OCI-LY7 (cell line): ENCODE results near the gene WBP11. TPM values are rescaled to one million over a fixed set of nuclear protein-coding genes. Genes with fewer than 3 reads are reported as not detected.

Experiments
- Bru-seq: library from RNA; stranded (reverse); fragments of 400-500 nt; gene quantifications from one replicate; lab custom pipeline; 2021; lab: Mats Ljungman, UMichigan
- BruChase-seq, 2 experiments: library from RNA; stranded (reverse); fragments of 400-500 nt; gene quantifications; one replicate each; lab custom pipeline; 2021; lab: Mats Ljungman, UMichigan
- BruUV-seq: library from RNA; stranded (reverse); fragments of 400-500 nt; replicated peaks from 2 replicates; lab custom pipeline; 2021; lab: Mats Ljungman, UMichigan
- CTCF ChIA-PET: fragments of 300-600 bp; sonication (Branson Sonifier 250); formaldehyde crosslinking; loops from one replicate; lab custom pipeline; 2022; ENCODE audit warnings: antibody characterized with exemption; ENCODE audit not compliant: unreplicated experiment; lab: Charles Lee
- POLR2A ChIA-PET: fragments of 300-600 bp; sonication (Branson Sonifier 250); formaldehyde crosslinking; loops from one replicate; lab custom pipeline; 2022; ENCODE audit warnings: antibody characterized with exemption; lab: Charles Lee
- DNase-seq: peaks from one replicate; pipeline ENCODE4 v3.0.0-alpha.2; 2015; ENCODE audit warnings: low spot score
- H2AFZ ChIP-seq: fragments of 200-600 bp; sonication (generic), shearing (Covaris generic); 2 replicates; pipeline ENCODE4 v1.6.1; 2014; ENCODE audit warnings: mild to moderate bottlenecking, antibody characterized with exemption, low read length, moderate library complexity
- H3K27ac ChIP-seq: fragments of 200-600 bp; sonication (generic); 2 replicates; pipeline ENCODE4 v1.5.1; 2014; ENCODE audit warnings: mixed run types, low read depth, mild to moderate bottlenecking, moderate library complexity, low read length, inconsistent platforms; ENCODE audit not compliant: poor library complexity, severe bottlenecking
- H3K36me3 ChIP-seq: fragments of 200-600 bp; sonication (generic); 2 replicates; pipeline ENCODE4 v1.6.1; 2014; ENCODE audit warnings: mild to moderate bottlenecking, antibody characterized with exemption, low read length, moderate library complexity, mixed read lengths; ENCODE audit not compliant: insufficient read depth
- H3K4me1 ChIP-seq: fragments of 200-600 bp; sonication (generic); 2 replicates; pipeline ENCODE4 v1.5.1; 2014; ENCODE audit warnings: mild to moderate bottlenecking, low read length; ENCODE audit not compliant: insufficient read depth, poor library complexity, severe bottlenecking
- H3K4me2 ChIP-seq: fragments of 200-600 bp; sonication (generic); 2 replicates; pipeline ENCODE4 v1.6.1; 2014; ENCODE audit warnings: mild to moderate bottlenecking, low read length
- H3K4me3 ChIP-seq: fragments of 200-600 bp; sonication (generic); 2 replicates; pipeline ENCODE4 v1.5.1; 2014; ENCODE audit warnings: mild to moderate bottlenecking, low read depth, low read length; ENCODE audit not compliant: poor library complexity, severe bottlenecking
- H3K79me2 ChIP-seq: fragments of 200-600 bp; sonication (generic); 2 replicates; pipeline ENCODE4 v1.6.1; 2016; ENCODE audit warnings: low read depth, mild to moderate bottlenecking, low read length, moderate library complexity, mixed read lengths; ENCODE audit not compliant: insufficient read depth
- H3K9me2 ChIP-seq: fragments of 200-600 bp; sonication (generic); 2 replicates; pipeline ENCODE4 v1.6.1; 2016; ENCODE audit warnings: mild to moderate bottlenecking, low read length, mixed read lengths; ENCODE audit not compliant: insufficient read depth
- H3K9me3 ChIP-seq: fragments of 200-600 bp; sonication (generic); 2 replicates; pipeline ENCODE4 v1.6.1; 2014; ENCODE audit warnings: mild to moderate bottlenecking, mixed run types, low read length, mixed read lengths
- H4K20me1 ChIP-seq: fragments of 200-600 bp; sonication (generic); 2 replicates; pipeline ENCODE4 v1.6.1; 2014; ENCODE audit warnings: mild to moderate bottlenecking, antibody characterized with exemption, low read length, moderate library complexity, mixed read lengths; ENCODE audit not compliant: insufficient read depth
- CTCF ChIP-seq: fragments of 200-600 bp; sonication (generic); conservative IDR thresholded peaks from 2 replicates; pipeline ENCODE4 v1.5.1; 2014; ENCODE audit warnings: mild to moderate bottlenecking, antibody characterized with exemption, low read length, moderate library complexity, mixed read lengths
- EZH2phosphoT487 ChIP-seq: fragments of 200-600 bp; sonication (generic); IDR thresholded peaks from 2 replicates; pipeline ENCODE4 v1.6.1; 2018; ENCODE audit warnings: low read depth, borderline replicate concordance, mild to moderate bottlenecking, mixed run types, antibody characterized with exemption, low read length, moderate library complexity, mixed read lengths
- intact Hi-C: fragments of 100-400 bp; cut with micrococcal nuclease; formaldehyde crosslinking; loops from one replicate; pipeline ENCODE4 v1.10.0; 2022; ENCODE audit not compliant: unreplicated experiment
- long read RNA-seq: library from polyadenylated mRNA; stranded (forward); transcript quantifications from one replicate; pipeline ENCODE4 v2.0.0, GENCODE V29; 2022
- total RNA-seq, 2 experiments: library from RNA; depleted of rRNA in 1 of 2; stranded (reverse); fragments of >200 nt in 1 of 2; shearing (Covaris generic) in 1 of 2; gene quantifications; 2 replicates each; pipeline ENCODE4 v1.2.3, GENCODE V29; 2014 to 2022

Gene WBP11
- total RNA-seq (2014; rRNA removed; shearing (Covaris generic)) = 16.5 and 22.8 TPM in 2 replicates
- total RNA-seq (2022) = 107 TPM in 2 replicates
- percentile 95 among the genes with signal in this experiment for Bru-seq, nascent RNA
- percentile 94 among the genes with signal in this experiment for BruChase-seq, experiment 1, labeled RNA remaining after a 6-hour chase
- percentile 95 among the genes with signal in this experiment for BruChase-seq, experiment 2, labeled RNA remaining after a 2-hour chase
- long read RNA-seq, full-length matches to known transcripts = 224 of 266 reads
- long read RNA-seq, partial matches to known transcripts = 21 of 266 reads
- long read RNA-seq, other reads (novel, unspliced or antisense) = 21 of 266 reads

- H3K4me1 ChIP-seq = peaks cover 36% of the 10 kb centered on the region
- H3K9me3 ChIP-seq = no peaks in the 10 kb centered on the region
- peaks cover 66% of the 10 kb centered on the region for H3K79me2 ChIP-seq
- peak within 1 kb of the TSS; percentile 98 for H3K4me2 ChIP-seq
- no peaks in the 10 kb centered on the region for H3K9me2 ChIP-seq
- CTCF ChIA-PET = interaction anchor here (1.7 kb wide), 1 partner anchor 34 kb away, joined by 5 read pairs; no protein-coding TSS in a partner anchor
- H4K20me1 ChIP-seq = peaks cover 23% of the 10 kb centered on the region; the same call in 1 of the 2 replicates
- H3K4me3 ChIP-seq = peak within 1 kb of the TSS; percentile 77
- H3K27ac ChIP-seq = peak within 1 kb of the TSS; percentile 66
- peak within 1 kb of the TSS; percentile 99 for H2AFZ ChIP-seq
- BruUV-seq = no TSS peak
- DNase-seq = peak; percentile 98
- no peak for TF ChIP-seq EZH2phosphoT487
- TF ChIP-seq CTCF = no peak
- intact Hi-C loops = loop anchor here (1.0 to 10.0 kb wide), 2 partner anchors 29 to 722 kb away; a partner anchor contains a TSS
- H3K36me3 ChIP-seq = peaks cover 33% of the 10 kb centered on the region
- POLR2A ChIA-PET = interaction anchor here (0.6 to 9.9 kb wide), 16 partner anchors 10 to 1108 kb away, joined by 3 to 162 read pairs (median 3); partner anchors contain the start of gene DERA
These were observed at the start of gene WBP11, which contains the start of gene C12orf60 for GRCh38 chr12:14803011-14803829. TSS of gene WBP11 (minus strand) at chr12:14803478. CDS start at chr12:14801383, 2,095 bp downstream. TSS of gene C12orf60 (plus strand) at chr12:14803670. CDS start at chr12:14822936, 19,266 bp downstream.

DNA sequence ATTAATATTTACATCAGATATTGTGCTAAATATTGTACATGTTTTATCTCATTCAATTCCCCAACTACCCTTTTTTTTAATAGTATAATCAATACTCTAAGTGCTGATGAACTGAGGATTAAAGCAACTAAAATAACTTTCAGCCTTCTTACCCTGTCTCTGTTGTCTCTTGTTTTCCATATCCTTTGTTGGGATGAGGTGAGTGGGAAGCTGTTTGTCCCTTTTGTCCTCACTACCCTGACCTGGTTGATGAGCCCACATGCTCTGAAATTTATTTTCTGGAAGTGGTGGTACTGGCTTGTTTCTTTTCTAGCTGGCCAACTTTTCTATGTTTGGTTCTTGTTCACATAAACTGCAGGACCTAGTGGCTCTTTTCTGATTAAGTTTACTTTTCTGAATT, 49.6 kb upstream of the WBP11 start:
- Histone ChIP-seq H3K9me2 (no peaks in the 10 kb centered on the region), H3K79me2 (no peaks in the 10 kb centered on the region), H3K4me2 (no peak overlapping the region), H2AFZ (no peak overlapping the region), H3K27ac (no peak overlapping the region), H3K4me1 (peaks cover 22% of the 10 kb centered on the region), H4K20me1 (no peaks in the 10 kb centered on the region), H3K36me3 (no peaks in the 10 kb centered on the region), H3K9me3 (peaks cover 6% of the 10 kb centered on the region; the same call in 1 of the 2 replicates), H3K4me3 (no peak overlapping the region)
- no peak for TF ChIP-seq EZH2phosphoT487
- no peak for TF ChIP-seq CTCF
- ChIA-PET POLR2A (interaction anchor here (0.6 to 3.0 kb wide), 6 partner anchors 34 to 463 kb away, joined by 3 to 13 read pairs (median 4); no protein-coding TSS in a partner anchor), CTCF (interaction anchor here (0.6 kb wide), 1 partner anchor 34 kb away, joined by 3 read pairs; no protein-coding TSS in a partner anchor)
- no peak for DNase-seq
- no TSS peak for BruUV-seq
- intact Hi-C loops = no loop called here
